Stimulated activated CD8-positive, alpha-beta memory T cell treated with anti-CD3 and anti-CD28 coated beads, Interleukin-7, amount 100 ng/mL, for 48 hours (primary cell): ENCODE measurements around the gene ATXN7L1.
"Not testable (repeated sequence)": the region's sequence is repeated elsewhere in the genome, so short reads cannot be mapped to it uniquely, and the experiment has no call there.

Experiments
- DNase-seq, 2 donors: peaks; one replicate each; pipeline ENCODE4 v3.0.0-alpha.2; 2020; ENCODE audit warnings: low read depth in 1 of 2; ENCODE audit errors: extremely low read depth in 1 of 2

Gene ATXN7L1

DNA sequence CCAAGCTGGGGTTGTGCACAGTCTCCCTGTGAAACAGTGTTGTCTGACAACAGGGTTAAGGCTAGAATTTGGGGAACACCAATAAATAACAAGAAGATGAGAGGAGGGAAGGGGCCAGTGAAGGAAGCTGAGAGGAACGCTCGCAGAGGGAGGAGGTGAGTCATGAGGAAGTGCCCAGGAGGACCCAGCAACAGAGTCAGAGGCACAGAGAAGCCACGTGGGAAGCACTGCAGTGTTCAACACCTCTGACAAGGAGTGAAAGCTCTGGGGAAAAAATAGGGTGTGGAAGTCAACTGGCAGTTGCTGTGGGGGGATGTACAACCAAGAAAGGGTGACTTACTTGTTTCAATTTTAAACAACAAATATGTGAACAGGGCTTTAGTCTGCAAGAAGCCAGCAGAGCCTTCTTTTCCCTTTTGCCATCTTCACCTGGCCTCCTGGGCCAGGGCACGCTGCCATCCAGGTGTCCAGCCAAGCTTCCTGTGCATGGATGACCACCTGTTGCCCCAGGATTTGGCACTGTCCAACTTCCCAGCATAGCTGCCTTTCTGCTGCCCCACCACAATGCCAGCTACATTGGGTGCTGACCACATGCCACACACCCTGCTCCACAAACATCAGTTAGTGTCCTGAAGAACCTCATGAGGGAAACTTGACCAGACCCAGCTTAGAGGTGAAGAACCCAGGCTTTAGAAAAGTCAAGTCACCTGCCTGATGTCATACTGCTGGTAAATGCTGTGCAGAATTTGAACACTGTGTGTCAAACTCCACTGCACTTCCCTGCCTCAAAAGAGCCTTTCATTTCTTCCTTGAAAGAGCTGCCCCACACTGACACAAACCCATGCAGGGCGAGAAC is 69.6 kb downstream of the ATXN7L1 start:
- DNase-seq = peak; percentile 41 to 77

GRCh38 chr7:105805447-105806019 is 70.9 kb downstream of the ATXN7L1 start:
- DNase-seq = no peak

GRCh38 chr7:105803429-105803736 is 73.0 kb downstream of the ATXN7L1 start:
- DNase-seq = no peak

- no peak for DNase-seq
These were observed 73.6 kb downstream of the ATXN7L1 start for GRCh38 chr7:105802604-105803428.

- DNase-seq = no peak
These were observed 75.4 kb downstream of the ATXN7L1 start for GRCh38 chr7:105800849-105801534.

DNA sequence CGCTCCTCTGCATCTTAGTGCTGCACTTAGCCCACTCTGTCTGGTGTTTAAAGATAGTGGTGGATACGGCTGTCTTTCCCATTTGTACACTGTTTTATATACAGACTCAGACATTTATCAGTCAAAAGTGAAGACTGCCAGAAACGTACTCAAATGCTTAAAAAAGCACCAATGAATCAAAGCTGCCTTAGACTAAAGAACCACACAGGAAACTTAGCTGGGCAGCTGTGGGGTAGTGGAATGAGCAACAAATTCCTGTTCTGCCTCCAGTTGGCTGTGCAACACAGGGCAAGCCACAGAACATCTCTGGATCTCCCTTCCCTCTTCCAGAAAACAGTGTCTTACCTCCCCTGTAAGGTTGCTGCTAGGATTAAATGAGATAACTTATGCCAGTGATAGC is 76.0 kb downstream of the ATXN7L1 start:
- DNase-seq = peak in 1 of 2 donors; percentile 29

DNA sequence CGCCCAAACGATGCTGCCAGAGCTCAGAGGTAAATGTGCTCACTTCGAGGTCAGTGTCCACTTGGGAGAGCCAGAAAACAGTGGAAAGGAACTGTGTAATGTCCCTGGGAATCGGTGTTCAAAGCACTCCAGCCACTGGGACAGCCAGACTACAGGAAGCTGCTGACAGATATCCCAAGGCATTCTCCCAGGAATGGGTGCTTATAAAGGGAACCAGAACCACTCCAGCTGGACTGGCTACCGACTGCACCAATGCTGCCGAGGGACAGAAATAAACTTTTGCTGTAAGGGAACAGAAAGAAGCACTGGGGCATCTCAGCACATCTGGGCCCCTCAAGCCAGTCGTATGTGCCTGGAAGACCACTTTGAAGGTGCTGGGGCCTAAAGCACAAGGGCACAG is 76.7 kb downstream of the ATXN7L1 start:
- no peak for DNase-seq

DNA sequence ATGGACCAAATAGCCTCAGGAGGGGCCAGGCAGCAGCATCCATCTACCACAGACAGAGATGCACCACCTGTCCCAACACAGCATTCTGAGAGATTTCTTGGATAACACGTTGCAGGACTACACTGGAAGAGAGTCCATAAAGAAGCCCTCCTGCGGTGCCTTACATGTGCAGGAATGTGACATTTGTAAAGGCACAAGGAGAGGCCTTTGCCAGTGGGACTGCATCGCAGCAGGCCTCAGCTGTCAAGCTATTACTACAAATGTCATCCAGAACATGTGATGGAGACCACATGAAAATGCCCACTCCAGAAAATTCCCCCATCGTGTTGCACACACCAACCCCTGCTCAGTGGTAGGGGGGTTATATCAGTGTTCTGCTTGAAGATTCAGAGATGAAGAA is 77.4 kb downstream of the ATXN7L1 start:
- no peak for DNase-seq

GRCh38 chr7:105797652-105798051 is 78.7 kb downstream of the ATXN7L1 start:
- DNase-seq = no peak

DNA sequence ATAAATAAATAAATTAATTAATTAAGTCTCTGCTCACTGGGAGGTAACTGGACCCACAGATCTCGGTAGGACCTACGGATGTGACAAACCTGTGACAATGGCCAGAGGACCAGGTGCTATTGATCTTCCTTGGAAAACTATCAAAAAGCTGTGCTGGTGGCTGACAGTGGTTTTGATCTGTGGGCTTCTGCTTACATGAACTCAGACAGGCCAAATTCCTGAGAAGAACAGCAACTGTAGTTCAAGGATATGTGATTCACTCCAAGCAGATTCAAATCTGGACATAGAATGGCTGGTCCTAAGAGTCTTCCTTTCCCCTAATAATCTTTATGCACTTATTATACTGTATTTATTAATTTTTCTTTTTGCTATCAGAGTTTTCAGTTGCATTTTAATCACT is 80.0 kb downstream of the ATXN7L1 start:
- no peak for DNase-seq

GRCh38 chr7:105794741-105795729 is 81.4 kb downstream of the ATXN7L1 start:
- DNase-seq = no peak

GRCh38 chr7:105792488-105793370 is 83.7 kb downstream of the ATXN7L1 start:
- DNase-seq = no peak

- no peak for DNase-seq
These were observed 84.5 kb downstream of the ATXN7L1 start for GRCh38 chr7:105791926-105792325.

DNA sequence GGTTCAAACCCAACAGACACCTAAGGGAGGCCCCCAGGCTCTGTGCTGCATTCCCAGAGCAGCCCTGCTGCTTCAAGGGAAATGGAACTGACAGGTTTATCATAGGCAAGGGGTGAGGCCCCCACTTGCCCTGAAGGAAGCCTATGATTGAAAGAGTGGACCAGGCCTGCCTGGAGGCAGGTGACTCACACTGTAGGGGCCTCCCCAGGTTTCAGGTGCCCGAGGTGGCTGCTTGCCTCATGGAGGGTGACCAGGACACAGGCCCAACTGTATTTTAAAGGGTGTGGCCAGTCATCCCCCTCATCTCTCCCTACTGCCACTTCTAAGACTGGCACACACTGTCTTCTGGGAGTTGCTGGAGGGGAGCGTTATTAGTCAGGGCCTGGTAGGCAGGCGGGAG is 85.4 kb downstream of the ATXN7L1 start:
- no peak for DNase-seq

DNA sequence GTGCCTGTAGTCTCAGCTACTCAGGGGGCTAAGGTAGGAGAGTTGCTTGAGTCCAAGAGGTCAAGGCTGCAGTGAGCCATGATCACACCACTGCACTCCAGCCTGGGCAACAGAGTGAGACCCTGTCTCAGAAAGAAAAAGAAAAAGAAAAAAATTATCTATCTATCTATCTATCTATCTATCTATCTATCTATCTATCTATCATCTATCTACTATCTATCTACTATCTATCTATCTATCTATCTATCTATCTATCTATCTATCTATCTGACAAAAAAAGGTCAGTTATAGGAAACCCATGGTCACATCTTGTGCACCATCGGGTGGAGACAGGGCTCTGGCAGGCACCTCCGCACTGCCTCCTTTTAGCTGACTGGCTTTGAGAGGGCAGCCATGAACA is 85.9 kb downstream of the ATXN7L1 start:
- DNase-seq = not testable (repeated sequence)

DNA sequence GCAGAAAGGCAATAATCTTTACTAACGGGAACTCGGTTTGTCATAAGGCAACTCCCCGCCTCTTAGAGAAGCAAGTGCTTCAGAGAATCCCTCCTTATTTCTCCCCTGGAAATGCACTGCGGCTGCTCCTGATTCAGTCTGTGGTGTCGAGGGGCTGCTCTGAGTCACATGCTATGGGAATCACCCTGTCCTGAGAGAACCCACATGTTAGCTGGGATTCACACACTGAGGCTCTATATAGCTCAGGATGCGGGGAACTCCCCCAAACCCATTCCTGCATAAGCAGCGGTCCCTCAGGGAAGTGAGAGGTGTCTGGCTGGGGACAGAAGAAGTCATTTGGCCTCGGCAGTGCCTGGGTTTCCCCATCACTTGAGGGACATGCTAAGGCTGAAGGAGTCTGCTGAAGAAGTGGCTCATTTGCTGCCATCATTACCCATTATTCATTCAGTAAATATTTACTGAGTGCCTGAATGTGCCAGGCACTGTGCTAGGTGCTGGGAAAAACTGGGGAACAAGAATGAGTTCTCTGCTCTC is 87.5 kb downstream of the ATXN7L1 start:
- DNase-seq = no peak

- DNase-seq = no peak
These were observed 88.0 kb downstream of the ATXN7L1 start for GRCh38 chr7:105788356-105788755.

GRCh38 chr7:105787793-105788192 is 88.6 kb downstream of the ATXN7L1 start:
- no peak for DNase-seq
